Measurements from ENCODE around the gene EPS8.

The EPS8 gene

GRCh38 chr12:15815730-15816129 is 26.5 kb upstream of the EPS8 start:
- H3K4me3 ChIP-seq (ENCODE audit: low read depth, low read length): no peak overlapping the region
- TF ChIP-seq CTCF (conservative IDR thresholded peaks at IDR 0.05; ENCODE audit: low read depth, low read length): no peak
- DNase-seq (ENCODE audit: low read depth): no peak

- no peak for TF ChIP-seq CTCF (conservative IDR thresholded peaks at IDR 0.05; ENCODE audit: low read depth, low read length)
- DNase-seq (ENCODE audit: low read depth): no peak
- H3K4me3 ChIP-seq (ENCODE audit: low read depth, low read length): no peak overlapping the region
Observed at GRCh38 chr12:15811214-15812127, 22.3 kb upstream of the EPS8 start.

- no peak overlapping the region for H3K4me3 ChIP-seq (ENCODE audit: low read depth, low read length)
- TF ChIP-seq CTCF (conservative IDR thresholded peaks at IDR 0.05; ENCODE audit: low read depth, low read length): no peak
- DNase-seq (ENCODE audit: low read depth): peak; percentile 57
Observed at GRCh38 chr12:15808652-15809051, 19.5 kb upstream of the EPS8 start.

GRCh38 chr12:15808250-15808649 is 19.1 kb upstream of the EPS8 start:
- DNase-seq (ENCODE audit: low read depth): no peak
- TF ChIP-seq CTCF (conservative IDR thresholded peaks at IDR 0.05; ENCODE audit: low read depth, low read length): no peak
- no peak overlapping the region for H3K4me3 ChIP-seq (ENCODE audit: low read depth, low read length)

GRCh38 chr12:15806826-15807225 is 17.6 kb upstream of the EPS8 start:
- H3K4me3 ChIP-seq (ENCODE audit: low read depth, low read length): no peak overlapping the region
- no peak for TF ChIP-seq CTCF (conservative IDR thresholded peaks at IDR 0.05; ENCODE audit: low read depth, low read length)
- DNase-seq (ENCODE audit: low read depth): no peak

GRCh38 chr12:15801770-15802744 is 12.9 kb upstream of the EPS8 start:
- TF ChIP-seq CTCF (conservative IDR thresholded peaks at IDR 0.05; ENCODE audit: low read depth, low read length): no peak
- no peak overlapping the region for H3K4me3 ChIP-seq (ENCODE audit: low read depth, low read length)
- DNase-seq (ENCODE audit: low read depth): no peak

All from choroid plexus epithelial cell (primary cell).